Stomach (tissue), 4 donors: Measurements from ENCODE around the gene BORCS6.

Experiments used
- EP300 ChIP-seq: sonication (generic); formaldehyde crosslinking; IDR thresholded peaks from one replicate; pipeline ENCODE4 v1.6.1; 2017; ENCODE audit warnings: antibody characterized with exemption
- POLR2A ChIP-seq, 4 donors: fragments of 450-650 bp; IDR thresholded peaks; one replicate each; pipeline ENCODE4 v1.6.1; 2016; ENCODE audit warnings: antibody characterized with exemption in 4 of 4, control low read depth in 2 of 4, mild to moderate bottlenecking in 1 of 4, moderate library complexity in 1 of 4
- POLR2AphosphoS5 ChIP-seq, 3 donors: sonication (generic); formaldehyde crosslinking; IDR thresholded peaks; one replicate each; pipeline ENCODE4 v1.6.1; 2016; ENCODE audit warnings: antibody characterized with exemption in 3 of 3
- TF ChIP-seq, protein P1 (sequence below), 7 experiments: fragments of 450-650 bp in 4 of 7; fragments of 200-600 bp in 3 of 7; sonication (generic) in 3 of 7; IDR thresholded peaks; one replicate each; pipeline ENCODE4 v1.5.1; 2016 to 2019; ENCODE audit warnings: antibody characterized with exemption in 7 of 7, control low read depth in 2 of 7, mild to moderate bottlenecking in 1 of 7

DNA sequence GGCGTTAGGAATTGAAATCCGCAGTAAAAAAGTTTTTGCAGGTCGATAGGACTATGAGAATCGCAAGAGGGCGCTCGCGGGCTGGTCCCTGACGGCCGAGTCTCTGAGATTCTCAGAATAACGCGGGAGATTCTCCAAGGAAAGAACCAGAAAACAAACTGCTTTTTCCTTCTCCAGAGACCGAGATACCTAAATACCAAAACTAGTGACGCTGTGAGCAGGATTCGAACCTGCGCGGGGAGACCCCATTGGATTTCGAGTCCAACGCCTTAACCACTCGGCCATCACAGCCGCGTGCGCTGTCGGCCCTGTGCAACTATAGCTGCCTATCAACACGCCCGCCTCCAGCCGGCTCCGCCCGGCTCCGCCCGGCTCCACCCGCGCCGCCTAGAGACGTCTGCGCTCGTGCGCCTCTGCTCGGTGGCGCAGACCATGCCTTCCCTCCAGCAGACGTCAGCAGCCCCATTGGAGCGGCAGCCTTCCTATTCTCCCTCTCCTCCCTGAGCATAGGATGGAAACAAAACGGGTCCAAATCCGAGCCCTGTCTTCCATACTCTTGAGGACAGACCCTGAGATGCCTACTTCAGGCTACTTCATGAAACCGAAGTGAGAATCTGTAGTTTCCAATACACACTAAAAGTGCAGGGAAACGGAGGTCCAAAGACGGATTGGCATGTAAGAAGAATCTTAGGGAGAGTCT, 51.2 kb downstream of the BORCS6 start:
- TF ChIP-seq, protein P1, sequence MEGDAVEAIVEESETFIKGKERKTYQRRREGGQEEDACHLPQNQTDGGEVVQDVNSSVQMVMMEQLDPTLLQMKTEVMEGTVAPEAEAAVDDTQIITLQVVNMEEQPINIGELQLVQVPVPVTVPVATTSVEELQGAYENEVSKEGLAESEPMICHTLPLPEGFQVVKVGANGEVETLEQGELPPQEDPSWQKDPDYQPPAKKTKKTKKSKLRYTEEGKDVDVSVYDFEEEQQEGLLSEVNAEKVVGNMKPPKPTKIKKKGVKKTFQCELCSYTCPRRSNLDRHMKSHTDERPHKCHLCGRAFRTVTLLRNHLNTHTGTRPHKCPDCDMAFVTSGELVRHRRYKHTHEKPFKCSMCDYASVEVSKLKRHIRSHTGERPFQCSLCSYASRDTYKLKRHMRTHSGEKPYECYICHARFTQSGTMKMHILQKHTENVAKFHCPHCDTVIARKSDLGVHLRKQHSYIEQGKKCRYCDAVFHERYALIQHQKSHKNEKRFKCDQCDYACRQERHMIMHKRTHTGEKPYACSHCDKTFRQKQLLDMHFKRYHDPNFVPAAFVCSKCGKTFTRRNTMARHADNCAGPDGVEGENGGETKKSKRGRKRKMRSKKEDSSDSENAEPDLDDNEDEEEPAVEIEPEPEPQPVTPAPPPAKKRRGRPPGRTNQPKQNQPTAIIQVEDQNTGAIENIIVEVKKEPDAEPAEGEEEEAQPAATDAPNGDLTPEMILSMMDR (IDR thresholded peaks at IDR 0.05), result peak in 5 of 7 experiments; percentile 68 to 93 (median 88)
- TF ChIP-seq POLR2AphosphoS5 (IDR thresholded peaks at IDR 0.05) (peak; percentile 74 to 93 (median 88)), EP300 (no peak), POLR2A (IDR thresholded peaks at IDR 0.05) (no peak)
